NCI-H2227 treated with DMSO at 0.1 percent for 48 hours (cell line): ENCODE results near the gene ASAP2.

Experiments
- DNase-seq: peaks from one replicate; lab custom pipeline; 2025; lab: John Stamatoyannopoulos, UW

Gene ASAP2

GRCh38 chr2:9205963-9206948, at the start of gene ASAP2:
Gene ASAP2 (plus strand): TSS chr2:9206812. CDS start chr2:9207105, 293 bp downstream.
- DNase-seq = peak; percentile 62

GRCh38 chr2:9158786-9159779, 47.5 kb upstream of the ASAP2 start:
- DNase-seq = no peak

GRCh38 chr2:9160732-9161131, 45.9 kb upstream of the ASAP2 start:
- DNase-seq = no peak

- DNase-seq = no peak
These were observed 43.8 kb upstream of the ASAP2 start for GRCh38 chr2:9162841-9163240.

- DNase-seq = no peak
These were observed 43.1 kb upstream of the ASAP2 start for GRCh38 chr2:9163306-9164111.

GRCh38 chr2:9164112-9164608, 42.5 kb upstream of the ASAP2 start:
- no peak for DNase-seq

GRCh38 chr2:9165625-9166024, 41.0 kb upstream of the ASAP2 start:
- DNase-seq = no peak

GRCh38 chr2:9166579-9167377, 39.8 kb upstream of the ASAP2 start:
- no peak for DNase-seq

- DNase-seq = no peak
These were observed 38.6 kb upstream of the ASAP2 start for GRCh38 chr2:9167718-9168657.

- DNase-seq = no peak
These were observed 37.8 kb upstream of the ASAP2 start for GRCh38 chr2:9168821-9169221.

GRCh38 chr2:9169349-9170107, 37.1 kb upstream of the ASAP2 start:
- no peak for DNase-seq

GRCh38 chr2:9170458-9171130, 36.0 kb upstream of the ASAP2 start:
- no peak for DNase-seq

GRCh38 chr2:9174771-9175437, 31.7 kb upstream of the ASAP2 start:
- no peak for DNase-seq

- DNase-seq = no peak
These were observed 28.3 kb upstream of the ASAP2 start for GRCh38 chr2:9178110-9178903.

GRCh38 chr2:9178904-9179571, 27.6 kb upstream of the ASAP2 start:
- no peak for DNase-seq

- DNase-seq = no peak
These were observed 26.9 kb upstream of the ASAP2 start for GRCh38 chr2:9179572-9180201.
